HG02623 (cell line): ENCODE results near the gene GDPGP1.
"Not testable (repeated sequence)": the region's sequence is repeated elsewhere in the genome, so short reads cannot be mapped to it uniquely, and the experiment has no call there.

Experiments used
- ATAC-seq: cut with Tn5 transposase; IDR thresholded peaks from one replicate; pipeline ENCODE4 v1.9.1; 2021; ENCODE audit warnings: moderate library complexity; ENCODE audit not compliant: unreplicated experiment

The GDPGP1 gene

GRCh38 chr15:90234096-90234988 lies at the start of gene GDPGP1:
Gene GDPGP1 (plus strand): TSS chr15:90234209. CDS start chr15:90240909, 6,700 bp downstream.
- ATAC-seq: peak; percentile 62

GRCh38 chr15:90184786-90185704 lies 49.0 kb upstream of the GDPGP1 start:
- ATAC-seq: peak; percentile 62

- ATAC-seq: no peak
Measured at GRCh38 chr15:90187257-90187868, 46.6 kb upstream of the GDPGP1 start.

DNA sequence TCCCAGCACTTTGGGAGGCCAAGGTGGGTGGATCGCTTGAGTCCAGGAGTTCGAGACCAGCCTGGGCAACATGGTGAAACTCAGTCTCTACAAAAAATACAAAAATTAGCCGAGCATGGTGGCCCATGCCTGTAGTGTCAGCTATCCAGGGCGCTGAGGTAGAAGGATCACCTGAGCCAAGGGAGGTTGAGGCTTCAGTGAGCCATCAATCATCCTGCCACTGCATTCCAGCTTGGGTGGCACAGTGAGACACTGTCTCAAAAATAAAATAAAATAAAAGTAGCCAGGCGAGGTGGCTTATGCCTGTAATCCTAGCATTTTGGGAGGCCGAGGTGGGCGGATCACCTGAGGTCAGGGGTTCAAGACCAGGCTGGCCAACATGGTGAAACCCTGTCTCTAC lies 45.9 kb upstream of the GDPGP1 start:
- ATAC-seq: not testable (repeated sequence)

- ATAC-seq: no peak
Measured at GRCh38 chr15:90188914-90189748, 44.9 kb upstream of the GDPGP1 start.

DNA sequence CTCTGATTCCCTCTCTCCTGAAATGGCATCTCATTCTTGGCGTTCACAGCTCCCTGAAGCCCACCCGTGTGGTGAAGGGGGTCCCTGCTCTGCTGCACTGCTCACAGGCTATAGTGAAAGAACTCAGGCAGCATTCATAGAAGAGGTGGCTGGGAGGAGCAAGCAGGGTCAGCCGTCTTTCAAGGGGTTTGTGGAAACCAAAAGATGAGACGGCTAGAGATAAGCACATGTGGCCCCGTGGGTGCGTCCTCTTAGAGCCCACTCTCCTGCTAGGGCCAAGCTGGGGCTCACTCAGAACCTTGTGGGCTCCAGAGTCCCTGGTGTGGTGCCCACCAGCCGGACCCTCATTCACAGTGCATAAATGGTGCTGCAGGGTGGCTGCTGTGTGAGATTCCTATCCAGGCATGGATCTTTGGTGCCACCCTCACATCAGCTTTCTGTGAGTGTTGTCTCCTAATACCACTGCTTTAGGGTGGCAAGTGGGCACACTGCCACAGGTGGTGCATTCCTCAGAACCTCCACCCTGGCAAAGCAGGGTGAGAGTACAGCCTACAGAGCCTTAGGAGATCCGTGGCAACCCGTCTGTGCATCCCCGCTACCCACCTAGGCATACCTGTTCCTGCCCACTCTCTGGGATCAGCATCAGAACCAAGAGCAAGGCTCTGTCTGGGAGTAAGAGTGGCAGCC lies 44.1 kb upstream of the GDPGP1 start:
- no peak for ATAC-seq

- ATAC-seq: no peak
Measured at GRCh38 chr15:90190606-90191343, 43.2 kb upstream of the GDPGP1 start.

- no peak for ATAC-seq
Measured at GRCh38 chr15:90191344-90191687, 42.7 kb upstream of the GDPGP1 start.

DNA sequence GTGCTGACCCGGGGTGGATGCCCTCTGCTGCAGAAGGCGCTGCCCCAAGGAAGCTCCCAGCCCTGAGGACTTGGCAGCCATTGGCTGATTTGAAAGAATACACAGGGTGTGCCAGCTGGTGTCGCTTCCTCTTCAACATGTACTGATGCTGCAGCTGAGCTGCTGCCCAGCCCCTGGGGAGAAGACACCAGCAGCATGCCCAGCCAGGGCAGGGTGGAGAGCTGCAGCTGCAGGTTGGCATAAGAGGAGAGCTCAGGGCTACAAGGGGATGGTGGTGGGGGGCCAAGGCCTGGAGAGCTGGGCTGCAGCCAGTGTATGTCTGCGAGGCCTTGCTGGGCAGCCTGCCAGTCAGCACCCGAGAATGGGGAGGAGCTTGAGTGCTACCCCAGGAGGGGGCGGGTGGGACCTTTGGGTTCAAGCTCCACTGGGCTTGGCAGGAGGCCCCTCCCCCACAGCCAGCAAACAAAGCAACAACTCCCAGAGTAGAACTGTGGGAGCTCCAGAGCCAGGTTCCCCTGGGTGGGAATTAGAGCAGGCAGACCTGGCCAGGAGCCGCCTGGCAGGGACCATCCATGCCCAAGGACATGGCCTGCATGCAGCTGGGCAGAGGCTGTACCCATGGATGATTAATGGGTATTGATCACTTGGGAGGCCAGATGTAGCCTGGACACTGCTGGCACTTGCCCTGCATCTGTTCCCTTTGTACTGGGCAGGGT lies 42.1 kb upstream of the GDPGP1 start:
- peak; percentile 51 for ATAC-seq

DNA sequence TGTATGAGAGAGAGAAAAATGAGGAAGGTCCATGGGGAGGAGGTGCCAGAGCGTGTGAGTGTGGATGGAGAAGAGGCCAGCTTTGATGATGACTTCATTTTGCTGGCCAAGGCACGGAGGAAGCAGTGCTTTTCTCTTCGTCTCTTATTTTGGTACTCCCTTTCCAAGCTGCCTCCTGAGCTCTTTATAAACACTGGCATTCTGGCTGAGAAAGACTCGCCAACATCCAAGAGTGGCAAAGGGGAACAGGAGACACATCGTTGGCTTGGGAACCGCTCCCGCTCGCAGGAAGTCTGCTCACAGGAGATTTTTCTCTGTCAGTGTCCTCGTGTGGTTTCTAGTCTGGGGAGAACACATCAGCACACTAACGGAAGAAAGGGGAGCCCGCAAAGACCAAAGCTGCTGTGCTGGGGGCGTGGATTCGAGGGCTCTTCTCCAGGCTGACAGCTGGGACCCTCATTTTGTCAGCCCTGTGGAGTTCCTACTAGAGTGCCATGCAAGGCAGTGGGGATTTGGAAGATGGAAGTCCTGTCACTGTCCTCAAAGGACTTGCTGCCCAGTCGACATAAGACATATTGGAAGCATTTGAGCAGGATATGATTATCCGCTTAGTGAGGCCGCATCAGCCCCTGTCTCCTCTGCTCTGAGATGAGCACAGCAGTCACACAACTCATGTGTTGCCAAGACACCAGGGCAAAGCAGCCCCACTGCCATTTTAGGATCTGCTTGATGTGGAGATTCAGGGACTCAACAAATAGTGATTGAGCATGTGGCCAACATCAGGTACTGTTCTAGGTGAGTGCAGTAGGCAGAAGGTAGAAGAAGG lies 40.8 kb upstream of the GDPGP1 start:
- ATAC-seq: no peak

DNA sequence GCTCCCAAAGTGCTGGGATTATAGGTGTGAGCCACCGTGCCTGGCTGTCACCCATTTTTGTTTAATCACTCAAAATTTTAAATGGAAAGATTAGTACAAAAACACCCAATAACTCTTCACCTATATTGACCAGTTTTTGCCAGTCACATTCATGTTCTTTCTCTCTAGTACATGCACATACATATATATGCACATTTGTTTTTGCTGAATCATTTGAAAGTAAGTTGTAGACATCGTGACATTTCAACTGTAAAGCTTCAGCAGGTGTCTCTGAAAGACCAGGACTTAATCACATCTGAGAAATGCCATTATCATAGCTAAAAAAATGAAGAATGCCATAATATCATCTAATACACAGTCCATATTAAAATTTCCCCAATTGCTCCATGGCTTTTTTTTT lies 39.4 kb upstream of the GDPGP1 start:
- no peak for ATAC-seq

- ATAC-seq: no peak
Measured at GRCh38 chr15:90200534-90201129, 33.4 kb upstream of the GDPGP1 start.

DNA sequence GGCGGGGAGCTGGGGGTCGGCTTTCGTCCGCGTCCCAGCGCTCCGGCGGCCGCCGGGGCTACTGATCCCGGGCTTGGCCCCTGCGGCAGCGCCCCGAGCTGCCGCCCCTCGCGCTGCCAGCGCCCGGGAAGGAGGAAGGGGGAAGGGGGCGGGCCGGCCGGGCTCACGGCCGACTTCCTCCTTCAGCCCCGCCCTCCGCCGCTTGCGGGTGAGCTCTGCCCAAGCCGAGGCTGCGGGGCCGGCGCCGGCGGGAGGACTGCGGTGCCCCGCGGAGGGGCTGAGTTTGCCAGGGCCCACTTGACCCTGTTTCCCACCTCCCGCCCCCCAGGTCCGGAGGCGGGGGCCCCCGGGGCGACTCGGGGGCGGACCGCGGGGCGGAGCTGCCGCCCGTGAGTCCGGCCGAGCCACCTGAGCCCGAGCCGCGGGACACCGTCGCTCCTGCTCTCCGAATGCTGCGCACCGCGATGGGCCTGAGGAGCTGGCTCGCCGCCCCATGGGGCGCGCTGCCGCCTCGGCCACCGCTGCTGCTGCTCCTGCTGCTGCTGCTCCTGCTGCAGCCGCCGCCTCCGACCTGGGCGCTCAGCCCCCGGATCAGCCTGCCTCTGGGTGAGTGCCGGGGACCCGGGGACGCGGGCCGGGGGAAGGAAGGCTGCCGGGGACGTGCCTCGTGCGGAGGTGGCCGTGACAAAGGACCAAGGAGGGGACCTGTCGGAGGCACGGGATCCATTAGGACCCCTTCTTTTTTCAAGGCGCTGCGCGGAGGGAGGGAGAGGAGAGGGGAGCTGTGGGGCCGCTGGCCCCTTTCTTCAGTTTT lies 32.7 kb upstream of the GDPGP1 start, which contains the start of gene SEMA4B:
SEMA4B (plus strand) TSS at position 201 of the 814 bp plus-strand sequence; CDS start at position 450, 249 bp downstream.
- ATAC-seq: peak; percentile 81

DNA sequence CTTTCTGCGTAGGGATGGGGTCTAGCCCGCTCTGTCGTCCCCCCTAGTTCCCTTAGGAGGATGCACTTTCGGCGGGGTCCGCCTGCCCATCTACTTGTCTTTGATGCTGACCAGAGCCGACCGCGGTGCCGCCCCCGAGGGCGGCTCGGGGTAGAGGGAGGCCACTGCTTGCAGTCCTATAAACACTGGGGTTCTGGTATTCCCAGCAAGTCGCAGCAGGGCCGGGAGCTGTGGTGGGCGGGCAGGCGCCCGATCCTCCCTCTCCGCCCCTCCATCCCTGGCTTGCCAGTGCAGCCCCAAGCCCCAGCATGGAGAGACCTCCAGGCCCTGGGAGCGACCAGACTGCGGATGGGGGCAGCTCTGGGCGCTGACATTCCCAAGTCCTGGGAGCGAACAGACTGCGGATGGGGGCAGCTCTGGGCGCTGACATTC lies 32.0 kb upstream of the GDPGP1 start:
- no peak for ATAC-seq

DNA sequence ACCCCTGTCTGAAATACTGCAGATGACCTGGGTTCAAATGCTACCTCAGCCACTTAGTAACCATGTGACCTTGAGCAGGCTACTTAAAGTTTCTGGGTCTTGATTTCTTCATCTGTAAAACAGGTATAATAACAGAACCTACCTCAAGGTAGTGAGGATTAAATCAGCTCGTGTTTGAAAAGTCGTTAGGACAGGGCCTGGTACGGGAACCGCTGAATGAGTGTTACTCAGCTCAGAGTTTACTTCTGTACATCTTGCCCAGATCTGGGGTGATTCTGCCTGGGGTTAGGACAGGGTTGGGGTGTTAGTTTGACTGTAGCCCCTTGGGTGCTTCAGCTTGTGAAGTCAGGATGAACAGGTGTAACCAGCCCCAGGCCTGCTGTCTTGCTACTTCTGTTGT lies 31.1 kb upstream of the GDPGP1 start:
- no peak for ATAC-seq

GRCh38 chr15:90203473-90203872 lies 30.5 kb upstream of the GDPGP1 start:
- ATAC-seq: no peak
